PC-9 (cell line): ENCODE results near the gene CDKN2B-AS1.

Experiments used
- EZH2 ChIP-seq: fragments of 200-600 bp; sonication (generic); IDR thresholded peaks from 2 replicates; pipeline ENCODE4 v1.8.0; 2017; ENCODE audit warnings: antibody characterized with exemption, low read depth
- TF ChIP-seq, protein P1 (sequence below): fragments of 200-600 bp; sonication (generic); conservative IDR thresholded peaks from 2 replicates; pipeline ENCODE4 v1.6.1; 2017; ENCODE audit warnings: mixed run types, antibody characterized with exemption, mild to moderate bottlenecking, moderate library complexity

DNA sequence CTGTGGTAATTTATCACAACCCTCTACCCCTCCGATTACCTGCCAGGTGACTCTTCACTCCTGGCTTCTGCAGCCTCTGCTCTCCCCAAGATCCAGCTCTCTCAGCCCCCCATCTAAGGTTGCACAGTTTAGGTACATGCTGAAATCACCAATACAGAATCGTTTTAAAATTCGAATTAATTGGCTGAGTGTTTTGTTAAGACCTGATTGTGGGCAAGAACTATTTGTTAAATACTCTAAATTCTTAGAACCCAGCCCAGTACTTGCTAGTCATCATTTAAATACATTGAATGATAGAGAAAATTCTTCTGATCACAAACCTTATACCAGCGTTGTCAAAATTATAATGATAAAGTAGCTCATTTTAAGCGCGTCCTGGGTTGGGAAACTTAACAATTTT is 162.0 kb downstream of the CDKN2B-AS1 start:
- TF ChIP-seq, protein P1, sequence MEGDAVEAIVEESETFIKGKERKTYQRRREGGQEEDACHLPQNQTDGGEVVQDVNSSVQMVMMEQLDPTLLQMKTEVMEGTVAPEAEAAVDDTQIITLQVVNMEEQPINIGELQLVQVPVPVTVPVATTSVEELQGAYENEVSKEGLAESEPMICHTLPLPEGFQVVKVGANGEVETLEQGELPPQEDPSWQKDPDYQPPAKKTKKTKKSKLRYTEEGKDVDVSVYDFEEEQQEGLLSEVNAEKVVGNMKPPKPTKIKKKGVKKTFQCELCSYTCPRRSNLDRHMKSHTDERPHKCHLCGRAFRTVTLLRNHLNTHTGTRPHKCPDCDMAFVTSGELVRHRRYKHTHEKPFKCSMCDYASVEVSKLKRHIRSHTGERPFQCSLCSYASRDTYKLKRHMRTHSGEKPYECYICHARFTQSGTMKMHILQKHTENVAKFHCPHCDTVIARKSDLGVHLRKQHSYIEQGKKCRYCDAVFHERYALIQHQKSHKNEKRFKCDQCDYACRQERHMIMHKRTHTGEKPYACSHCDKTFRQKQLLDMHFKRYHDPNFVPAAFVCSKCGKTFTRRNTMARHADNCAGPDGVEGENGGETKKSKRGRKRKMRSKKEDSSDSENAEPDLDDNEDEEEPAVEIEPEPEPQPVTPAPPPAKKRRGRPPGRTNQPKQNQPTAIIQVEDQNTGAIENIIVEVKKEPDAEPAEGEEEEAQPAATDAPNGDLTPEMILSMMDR, result no peak
- no peak for TF ChIP-seq EZH2
